Astrocyte (in vitro differentiated cells and primary cell): Measurements from ENCODE around the gene RAN.

Experiments
- CTCF ChIP-seq: IDR thresholded peaks from 2 replicates; pipeline ENCODE4 v1.5.1; 2011; ENCODE audit warnings: low read depth, mild to moderate bottlenecking, inconsistent platforms, low read length, moderate library complexity; ENCODE audit not compliant: insufficient read depth
- EZH2 ChIP-seq: IDR thresholded peaks from 2 replicates; pipeline ENCODE4 v1.6.1; 2012; ENCODE audit warnings: mild to moderate bottlenecking, low read length, inconsistent platforms; ENCODE audit not compliant: insufficient read depth

GRCh38 chr12:130924966-130925665 lies 53.2 kb downstream of the RAN start:
- TF ChIP-seq CTCF (no peak), EZH2 (no peak)
